ENCODE measurements around the gene UPF3A. TPM values are rescaled to one million over a fixed set of nuclear protein-coding genes. Genes with fewer than 3 reads are reported as not detected.

Gene UPF3A, protein sequence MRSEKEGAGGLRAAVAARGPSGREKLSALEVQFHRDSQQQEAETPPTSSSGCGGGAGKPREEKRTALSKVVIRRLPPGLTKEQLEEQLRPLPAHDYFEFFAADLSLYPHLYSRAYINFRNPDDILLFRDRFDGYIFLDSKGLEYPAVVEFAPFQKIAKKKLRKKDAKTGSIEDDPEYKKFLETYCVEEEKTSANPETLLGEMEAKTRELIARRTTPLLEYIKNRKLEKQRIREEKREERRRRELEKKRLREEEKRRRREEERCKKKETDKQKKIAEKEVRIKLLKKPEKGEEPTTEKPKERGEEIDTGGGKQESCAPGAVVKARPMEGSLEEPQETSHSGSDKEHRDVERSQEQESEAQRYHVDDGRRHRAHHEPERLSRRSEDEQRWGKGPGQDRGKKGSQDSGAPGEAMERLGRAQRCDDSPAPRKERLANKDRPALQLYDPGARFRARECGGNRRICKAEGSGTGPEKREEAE
- 30.9 to 31.5 TPM (median 31.3 TPM) in 5 replicates for total RNA-seq (2022; extraction: Qiagen RNA extraction; ENCODE audit: low read depth)

DNA sequence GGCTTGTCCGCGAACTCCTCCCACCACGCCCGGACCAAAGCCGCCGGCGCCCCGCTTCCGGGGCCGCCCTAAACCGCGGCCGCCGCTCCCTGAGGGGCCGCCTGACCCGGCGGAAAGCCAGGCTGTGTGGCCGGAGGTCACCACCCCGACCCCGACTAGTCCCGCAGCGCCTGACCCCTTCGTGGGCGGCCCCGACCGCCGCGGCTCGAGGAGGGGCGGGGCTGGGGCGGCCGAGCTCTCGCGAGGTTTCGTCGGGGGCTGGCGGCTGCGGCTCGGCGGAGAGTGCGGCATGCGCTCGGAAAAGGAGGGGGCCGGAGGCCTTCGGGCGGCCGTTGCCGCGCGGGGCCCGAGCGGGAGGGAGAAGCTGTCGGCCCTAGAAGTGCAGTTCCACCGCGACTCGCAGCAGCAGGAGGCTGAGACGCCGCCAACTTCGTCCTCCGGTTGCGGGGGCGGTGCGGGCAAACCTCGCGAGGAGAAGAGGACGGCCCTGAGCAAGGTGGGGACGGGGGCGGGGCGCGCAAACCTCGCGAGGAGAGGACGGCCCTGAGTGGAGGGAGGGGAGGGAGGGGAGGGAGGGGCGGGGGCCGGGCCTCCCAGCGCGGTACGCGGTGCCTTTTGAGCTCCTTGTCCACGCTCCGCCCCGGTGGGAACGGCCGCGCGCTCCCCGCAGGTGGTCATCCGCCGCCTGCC, at the start of gene UPF3A:
Gene UPF3A (plus strand): TSS at position 251 of the 690 bp plus-strand sequence. CDS start 39 bp downstream, at position 290.

DNA sequence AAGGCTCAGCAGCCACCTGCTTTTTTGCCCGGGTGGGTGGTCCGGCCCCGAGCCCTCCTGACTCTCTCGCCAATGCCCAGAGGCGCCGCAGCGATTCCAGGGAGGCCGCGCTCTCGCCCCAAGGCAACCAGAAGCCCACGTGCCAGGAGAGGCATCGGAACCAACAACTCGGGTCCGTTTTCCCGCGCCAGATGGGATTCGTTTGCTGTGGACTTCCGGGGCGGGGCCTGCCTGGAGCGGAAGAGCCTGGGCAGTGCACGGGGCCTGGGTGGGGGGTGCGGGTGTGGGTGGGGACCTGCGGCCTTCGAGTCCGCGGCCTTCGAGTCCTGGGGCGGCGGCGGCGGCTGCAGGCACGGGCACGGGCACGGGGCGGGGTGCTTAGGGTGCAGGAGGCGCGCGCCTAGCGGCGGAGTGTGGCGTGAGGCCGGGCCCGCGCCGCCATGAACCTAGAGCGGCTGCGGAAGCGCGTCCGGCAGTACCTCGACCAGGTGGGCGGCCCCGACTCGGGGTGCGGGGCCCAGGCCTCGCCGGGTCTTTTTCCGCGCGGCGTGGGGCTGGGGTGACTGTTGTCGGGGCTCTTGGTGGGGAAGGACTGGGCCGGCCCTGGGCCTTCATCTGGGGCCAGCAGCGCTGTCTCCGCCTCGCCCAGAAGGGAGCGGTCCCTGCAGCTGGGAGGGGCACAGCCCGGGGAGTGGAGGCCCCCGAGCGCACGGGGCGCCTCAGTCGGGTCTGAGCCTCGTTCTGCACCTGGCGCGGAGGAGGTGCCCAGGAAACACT, 46.6 kb upstream of the UPF3A start, which contains the start of gene CDC16:
Gene CDC16 (plus strand): TSS at position 253 of the 777 bp plus-strand sequence. CDS start 188 bp downstream, at position 441.

DNA sequence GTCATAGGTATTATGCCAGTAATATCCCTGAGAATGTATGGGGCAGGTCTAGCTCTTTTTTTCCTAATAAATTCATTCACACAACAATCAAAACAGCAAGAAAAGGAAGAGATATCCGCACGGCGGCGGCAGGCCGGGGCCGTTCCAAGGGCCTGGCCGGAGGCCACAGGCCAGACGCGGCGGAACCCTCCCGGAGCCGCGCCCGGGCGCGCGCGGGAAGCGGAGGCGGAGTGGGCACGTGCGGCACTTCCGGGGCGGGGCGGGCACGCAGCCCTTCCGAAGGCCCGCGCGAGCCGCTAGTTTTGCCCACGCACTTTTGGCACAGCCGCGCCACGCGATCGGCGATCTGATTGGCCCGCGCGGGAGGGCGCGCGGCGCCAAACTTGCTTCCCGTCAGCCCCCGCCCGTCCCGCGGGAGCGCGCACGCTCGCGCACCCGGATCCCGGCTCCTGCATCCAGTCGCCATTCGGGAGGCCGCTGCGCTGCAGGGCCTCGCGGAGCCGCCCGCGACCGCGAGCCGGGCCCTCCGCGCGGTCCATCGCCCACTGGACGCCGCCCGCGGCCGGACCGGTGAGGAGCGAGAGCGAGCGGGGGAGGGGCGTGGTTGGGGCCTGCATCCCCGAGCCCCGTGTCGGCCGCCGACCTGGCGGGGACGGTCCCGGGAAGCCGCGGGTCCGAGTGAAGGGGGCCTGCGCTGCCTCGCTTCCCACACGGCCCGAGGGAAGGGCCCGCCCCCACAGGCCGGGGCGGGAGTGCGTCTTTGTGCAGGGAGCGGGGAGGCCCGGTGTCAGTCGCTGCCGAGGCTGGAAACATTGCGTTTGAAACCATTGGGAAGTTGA, 32.9 kb downstream of the UPF3A start, which contains the start of gene CHAMP1:
Gene CHAMP1 (plus strand): TSS at position 430 of the 839 bp plus-strand sequence. CDS start 9,340 bp downstream, outside the sequence.

Other genes with a start within 250 kb of the UPF3A start
- 11.8 to 14.3 TPM (median 13.8 TPM) in 5 replicates for gene RASA3, start 149.0 kb upstream of the UPF3A start, total RNA-seq (2022; extraction: Qiagen RNA extraction; ENCODE audit: low read depth)
- not detected in 5 replicates for gene CFAP97D2, start 102.3 kb upstream of the UPF3A start, total RNA-seq (2022; extraction: Qiagen RNA extraction; ENCODE audit: low read depth)
- gene CDC16, start 46.7 kb upstream of the UPF3A start, total RNA-seq (2022; extraction: Qiagen RNA extraction; ENCODE audit: low read depth) = 38.5 to 43.4 TPM (median 38.7 TPM) in 5 replicates
- 18.0 to 25.0 TPM (median 23.8 TPM) in 5 replicates for gene CHAMP1, start 32.9 kb downstream of the UPF3A start, total RNA-seq (2022; extraction: Qiagen RNA extraction; ENCODE audit: low read depth)